ENCODE results near the gene NSRP1.
"Not testable (repeated sequence)": the region's sequence is repeated elsewhere in the genome, so short reads cannot be mapped to it uniquely, and the experiment has no call there.

The NSRP1 gene

DNA sequence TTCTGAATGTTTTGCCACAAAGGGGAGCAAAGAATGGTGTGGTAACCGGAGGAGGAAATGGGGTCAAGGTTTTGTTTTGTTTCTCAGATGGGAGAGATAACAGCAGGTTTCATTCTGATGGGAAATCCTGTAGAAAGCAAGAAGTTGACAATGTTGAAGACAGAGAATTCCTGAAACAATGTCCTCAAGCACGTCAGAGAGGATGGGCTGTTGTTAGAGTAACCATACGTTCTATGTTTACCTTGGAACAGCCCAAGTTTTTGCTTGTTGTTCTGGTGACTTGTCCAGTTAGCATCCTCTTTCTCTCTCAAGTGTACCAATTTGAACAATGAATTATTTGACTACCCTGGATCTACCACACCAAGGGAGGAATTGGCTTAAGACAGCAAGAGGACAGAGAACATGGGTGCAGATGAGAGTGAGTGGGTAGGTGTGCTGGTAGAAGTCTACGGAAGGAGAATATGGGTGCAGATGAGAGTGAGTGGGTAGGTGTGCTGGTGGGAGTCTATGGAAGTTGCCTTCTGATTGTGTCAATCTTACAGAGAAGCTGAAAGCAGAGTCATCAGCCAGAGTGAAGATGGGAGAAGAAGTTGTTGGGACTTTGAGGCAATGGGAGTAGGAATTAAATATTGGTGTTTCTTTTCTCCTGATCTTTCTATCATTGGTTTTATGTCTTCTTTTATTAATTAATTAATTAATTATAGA, 14.8 kb upstream of the NSRP1 start:
- Mint-ChIP-seq H3K4me3 (no peak overlapping the region), H3K9me3 (no peaks in the 10 kb centered on the region), H3K27me3 (peaks cover 7% of the 10 kb centered on the region), H3K36me3 (ENCODE audit: low read depth) (no peaks in the 10 kb centered on the region), H3K27ac (no peak overlapping the region), H3K4me1 (peaks cover 5% of the 10 kb centered on the region)
- DNase-seq (no peak), ATAC-seq (no peak)

DNA sequence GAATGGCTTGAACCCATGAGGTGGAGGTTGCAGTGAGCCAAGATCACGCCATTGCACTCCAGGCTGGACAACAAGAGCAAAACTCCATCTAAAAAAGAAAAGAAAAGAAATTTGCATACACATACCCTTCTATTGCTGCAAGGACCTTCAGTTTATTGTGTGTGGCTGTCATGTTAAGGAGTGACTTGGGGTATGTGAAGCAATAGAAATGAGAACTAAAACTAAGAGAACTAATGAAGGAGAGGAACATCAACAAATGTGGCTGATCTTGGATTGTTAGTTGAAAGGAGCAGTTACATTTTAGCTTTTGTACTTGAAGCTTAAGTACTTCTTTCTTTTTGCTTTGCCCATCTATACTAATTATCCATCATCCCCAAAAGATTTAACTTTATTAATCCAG, 12.7 kb upstream of the NSRP1 start:
- Mint-ChIP-seq H3K36me3 (ENCODE audit: low read depth) (no peaks in the 10 kb centered on the region), H3K27ac (no peak overlapping the region), H3K4me3 (no peak overlapping the region), H3K27me3 (peaks cover 9% of the 10 kb centered on the region), H3K9me3 (no peaks in the 10 kb centered on the region), H3K4me1 (peaks cover 5% of the 10 kb centered on the region)
- no peak for DNase-seq
- no peak for ATAC-seq

DNA sequence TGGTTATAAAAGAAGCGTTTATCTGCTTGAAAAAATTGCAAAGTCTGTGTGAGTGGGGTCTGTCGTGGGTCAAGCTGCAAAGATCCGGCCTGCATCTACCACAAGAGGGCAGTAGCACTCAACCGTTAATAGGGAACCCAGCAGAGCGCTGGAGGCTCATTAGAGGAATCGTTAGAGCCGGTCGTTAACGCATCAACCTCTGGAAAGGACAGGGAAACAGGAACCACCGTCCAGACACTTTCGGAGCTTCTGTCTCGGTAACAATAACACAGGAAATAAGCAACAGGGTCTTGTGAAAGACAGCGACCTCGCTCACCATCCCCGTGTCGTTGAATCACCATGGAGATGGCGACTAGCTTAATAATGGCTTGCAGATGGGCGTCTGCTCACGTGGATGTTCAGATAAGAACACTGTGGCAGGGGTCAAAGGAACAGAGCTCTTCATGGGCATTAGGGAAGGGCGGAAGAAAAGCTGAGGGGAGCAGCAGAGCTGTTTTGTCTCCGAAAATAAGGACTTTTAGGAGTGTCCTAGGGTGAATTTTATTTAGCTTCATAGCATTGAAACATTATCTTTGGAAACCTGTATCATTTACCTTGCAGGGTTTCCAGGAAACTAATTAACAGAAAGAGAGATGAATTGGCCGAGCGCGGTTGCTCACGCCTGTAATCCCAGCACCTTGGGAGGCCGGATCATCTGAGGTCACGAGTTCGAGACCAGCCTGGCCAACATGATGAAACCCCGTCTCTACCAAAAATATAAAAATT, 11.9 kb upstream of the NSRP1 start:
- DNase-seq (peak; percentile 73), ATAC-seq (peak; percentile 95)
- Mint-ChIP-seq H3K4me1 (peaks cover 5% of the 10 kb centered on the region), H3K27ac (no peak overlapping the region), H3K36me3 (ENCODE audit: low read depth) (no peaks in the 10 kb centered on the region), H3K27me3 (peaks cover 11% of the 10 kb centered on the region), H3K4me3 (peak overlapping the region; percentile 78), H3K9me3 (no peaks in the 10 kb centered on the region)

DNA sequence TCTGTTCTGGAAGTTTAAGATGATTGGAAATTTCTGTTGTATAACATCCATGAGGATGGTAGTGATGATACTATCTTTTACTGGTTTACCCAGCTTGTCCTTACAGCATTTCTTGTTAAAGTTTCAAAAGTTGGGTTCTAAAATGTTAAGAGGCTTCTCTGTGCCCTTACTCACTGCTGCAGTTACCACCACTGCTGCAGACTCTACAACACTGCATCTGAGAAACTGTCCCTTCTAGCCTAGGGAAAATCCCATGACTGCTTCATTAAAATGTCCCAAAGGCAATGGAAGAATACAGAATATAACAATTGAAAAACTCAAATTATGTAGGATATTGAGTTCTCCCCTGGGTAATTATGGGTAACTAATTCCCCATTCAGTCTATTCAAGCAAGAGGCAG, 3.8 kb upstream of the NSRP1 start:
- H3K4me3 Mint-ChIP-seq = no peak overlapping the region
- ATAC-seq = peak; percentile 59

DNA sequence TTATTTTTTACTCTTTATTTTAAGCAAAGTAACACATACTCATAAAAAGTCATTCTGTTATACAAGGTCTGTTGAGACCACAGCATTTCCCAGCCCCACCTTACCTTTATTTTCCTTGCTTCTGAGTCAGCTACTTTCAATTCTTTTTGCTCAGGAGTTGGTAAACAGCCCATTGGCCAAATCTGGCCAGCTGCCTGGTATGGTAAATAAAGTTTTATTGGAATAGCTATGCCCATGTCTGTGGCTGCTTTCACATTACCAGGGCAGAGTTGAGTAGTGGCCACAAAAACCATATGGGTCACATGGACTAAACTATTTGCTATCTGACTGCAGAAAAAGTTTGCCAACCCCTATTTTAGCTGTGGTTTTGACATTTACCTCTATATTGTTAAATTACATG, 3.4 kb upstream of the NSRP1 start:
- H3K4me3 Mint-ChIP-seq = no peak overlapping the region
- H3K4me1 Mint-ChIP-seq = peaks cover 32% of the 10 kb centered on the region
- DNase-seq (peak; percentile 9), ATAC-seq (peak; percentile 50)
- no peaks in the 10 kb centered on the region for H3K9me3 Mint-ChIP-seq
- peak overlapping the region; percentile 55 for H3K27ac Mint-ChIP-seq
- peaks cover 7% of the 10 kb centered on the region for H3K27me3 Mint-ChIP-seq
- H3K36me3 Mint-ChIP-seq (ENCODE audit: low read depth) = peaks cover 12% of the 10 kb centered on the region

More for the DNA sequence above, 3.8 kb upstream of the NSRP1 start:
- Mint-ChIP-seq H3K36me3 (ENCODE audit: low read depth) (peaks cover 8% of the 10 kb centered on the region), H3K27ac (peak overlapping the region; percentile 55), H3K4me1 (peaks cover 28% of the 10 kb centered on the region), H3K9me3 (no peaks in the 10 kb centered on the region), H3K27me3 (peaks cover 7% of the 10 kb centered on the region)
- DNase-seq = no peak

- H3K4me1 Mint-ChIP-seq = peaks cover 58% of the 10 kb centered on the region
- H3K27me3 Mint-ChIP-seq = no peaks in the 10 kb centered on the region
- peak overlapping the region; percentile 99 for H3K4me3 Mint-ChIP-seq
- H3K9me3 Mint-ChIP-seq = no peaks in the 10 kb centered on the region
- ATAC-seq = no peak
- H3K27ac Mint-ChIP-seq = peak overlapping the region; percentile 100
- no peak for DNase-seq
- peaks cover 33% of the 10 kb centered on the region for H3K36me3 Mint-ChIP-seq (ENCODE audit: low read depth)
These were observed 313 bp upstream of the NSRP1 start for GRCh38 chr17:30116345-30116660.

DNA sequence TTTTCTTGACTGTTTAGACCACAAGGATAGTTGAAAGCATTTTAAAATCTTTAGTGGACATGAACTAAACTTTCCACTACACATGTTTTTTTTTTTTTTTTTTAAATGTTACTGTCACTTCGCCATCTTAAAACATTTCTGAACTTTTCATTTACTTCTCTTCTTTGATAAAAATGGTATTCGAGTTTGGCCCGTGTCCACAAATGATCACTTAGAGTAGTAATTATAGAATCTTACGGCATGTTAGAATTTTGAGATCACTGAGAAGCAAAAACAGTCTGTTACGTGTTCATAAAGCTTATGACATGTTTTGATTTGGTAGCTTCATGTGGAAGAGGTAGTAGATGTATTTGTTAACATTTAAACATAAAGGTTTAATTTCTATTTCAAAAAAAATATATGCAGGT, 1.1 kb downstream of the NSRP1 start:
- peaks cover 42% of the 10 kb centered on the region for H3K36me3 Mint-ChIP-seq (ENCODE audit: low read depth)
- H3K27me3 Mint-ChIP-seq = no peaks in the 10 kb centered on the region
- H3K4me3 Mint-ChIP-seq = peak overlapping the region; percentile 99
- ATAC-seq (no peak), DNase-seq (no peak)
- peaks cover 63% of the 10 kb centered on the region for H3K4me1 Mint-ChIP-seq
- no peaks in the 10 kb centered on the region for H3K9me3 Mint-ChIP-seq
- peak overlapping the region; percentile 100 for H3K27ac Mint-ChIP-seq

DNA sequence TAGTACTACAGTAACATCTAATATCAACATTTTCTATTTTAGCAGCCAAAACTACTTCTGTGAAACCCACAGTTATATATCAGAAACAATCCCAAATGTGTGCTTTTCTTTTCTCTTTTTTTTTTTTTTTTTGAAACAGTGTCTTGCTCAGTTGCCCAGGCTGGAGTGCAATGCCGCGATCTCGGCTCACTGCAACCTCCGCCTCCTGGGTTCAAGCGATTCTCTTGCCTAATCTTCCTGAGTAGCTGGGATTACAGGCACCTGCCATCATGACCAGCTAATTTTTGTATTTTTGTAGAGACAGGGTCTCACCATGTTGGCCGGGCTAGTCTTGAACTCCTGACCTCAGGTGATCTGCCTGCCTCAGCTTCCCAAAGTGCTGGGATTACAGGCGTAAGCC, 2.0 kb downstream of the NSRP1 start:
- peaks cover 55% of the 10 kb centered on the region for H3K4me1 Mint-ChIP-seq
- H3K36me3 Mint-ChIP-seq (ENCODE audit: low read depth) = peaks cover 45% of the 10 kb centered on the region
- not testable (repeated sequence) for H3K27me3 Mint-ChIP-seq, DNase-seq, ATAC-seq, H3K9me3 Mint-ChIP-seq
- peak overlapping the region; percentile 100 for H3K27ac Mint-ChIP-seq
- H3K4me3 Mint-ChIP-seq = peak overlapping the region; percentile 99

GRCh38 chr17:30124273-30124796, 7.7 kb downstream of the NSRP1 start:
- Mint-ChIP-seq H3K36me3 (ENCODE audit: low read depth) (peaks cover 42% of the 10 kb centered on the region), H3K4me1 (peaks cover 46% of the 10 kb centered on the region), H3K4me3 (no peak overlapping the region), H3K9me3 (no peaks in the 10 kb centered on the region), H3K27me3 (no peaks in the 10 kb centered on the region), H3K27ac (no peak overlapping the region)
- ATAC-seq = no peak
- DNase-seq = no peak

DNA sequence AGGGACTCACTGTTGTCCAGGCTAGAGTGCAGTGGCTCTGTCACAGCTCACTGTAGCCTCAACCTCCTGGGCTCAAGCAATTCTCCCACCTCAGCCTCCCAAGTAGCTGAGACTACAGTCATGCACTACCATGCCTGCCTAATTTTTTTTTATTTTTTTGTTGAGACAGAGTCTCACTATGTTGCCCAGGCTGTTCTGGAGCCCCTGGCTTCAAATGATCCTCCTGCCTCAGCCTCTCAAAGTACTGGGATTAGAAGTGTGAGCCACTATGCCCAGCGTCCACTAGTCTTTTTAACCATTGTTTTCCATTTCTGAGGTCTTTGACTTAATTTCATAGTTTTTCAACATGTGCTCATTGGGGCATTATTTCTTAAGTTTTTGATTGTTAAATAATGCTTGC, 13.5 kb downstream of the NSRP1 start:
- no peak for DNase-seq
- Mint-ChIP-seq H3K9me3 (no peaks in the 10 kb centered on the region), H3K27me3 (no peaks in the 10 kb centered on the region), H3K4me1 (peaks cover 15% of the 10 kb centered on the region), H3K36me3 (ENCODE audit: low read depth) (peaks cover 44% of the 10 kb centered on the region), H3K4me3 (no peak overlapping the region), H3K27ac (no peak overlapping the region)
- ATAC-seq = no peak

- Mint-ChIP-seq H3K4me3 (no peak overlapping the region), H3K4me1 (peaks cover 9% of the 10 kb centered on the region), H3K27ac (no peak overlapping the region), H3K9me3 (no peaks in the 10 kb centered on the region), H3K27me3 (no peaks in the 10 kb centered on the region), H3K36me3 (ENCODE audit: low read depth) (peaks cover 39% of the 10 kb centered on the region)
- ATAC-seq (no peak), DNase-seq (no peak)
These were observed 16.0 kb downstream of the NSRP1 start for GRCh38 chr17:30132615-30133014.

- peaks cover 13% of the 10 kb centered on the region for H3K4me1 Mint-ChIP-seq
- no peak overlapping the region for H3K4me3 Mint-ChIP-seq
- no peak overlapping the region for H3K27ac Mint-ChIP-seq
- H3K27me3 Mint-ChIP-seq = no peaks in the 10 kb centered on the region
- DNase-seq = no peak
- peaks cover 43% of the 10 kb centered on the region for H3K36me3 Mint-ChIP-seq (ENCODE audit: low read depth)
- H3K9me3 Mint-ChIP-seq = no peaks in the 10 kb centered on the region
- ATAC-seq = no peak
These were observed 16.6 kb downstream of the NSRP1 start for GRCh38 chr17:30133197-30133596.

DNA sequence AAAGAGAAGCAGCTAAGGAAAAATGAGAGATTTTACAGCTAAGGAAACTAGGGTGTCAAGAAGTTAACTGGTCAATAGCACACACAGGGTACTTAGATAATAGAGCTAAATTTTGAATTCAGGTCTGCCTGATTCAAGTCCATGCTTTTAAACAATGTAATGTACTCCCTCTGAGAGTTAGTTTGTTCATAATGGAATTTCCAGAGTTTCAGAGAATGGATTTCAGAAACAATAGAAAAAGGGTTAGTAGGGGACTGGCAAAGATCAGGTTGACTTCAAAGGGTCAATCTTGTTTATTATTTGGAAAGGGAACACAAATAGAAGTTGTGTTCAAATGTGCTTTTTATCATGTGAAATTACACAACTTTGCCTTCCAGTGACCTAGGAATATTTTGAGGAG, 17.9 kb downstream of the NSRP1 start:
- H3K4me3 Mint-ChIP-seq = no peak overlapping the region
- no peaks in the 10 kb centered on the region for H3K27me3 Mint-ChIP-seq
- H3K36me3 Mint-ChIP-seq (ENCODE audit: low read depth) = peaks cover 49% of the 10 kb centered on the region
- H3K9me3 Mint-ChIP-seq = no peaks in the 10 kb centered on the region
- no peak overlapping the region for H3K27ac Mint-ChIP-seq
- ATAC-seq (no peak), DNase-seq (no peak)
- H3K4me1 Mint-ChIP-seq = peaks cover 13% of the 10 kb centered on the region

- no peaks in the 10 kb centered on the region for H3K9me3 Mint-ChIP-seq
- DNase-seq (no peak), ATAC-seq (no peak)
- H3K27me3 Mint-ChIP-seq = no peaks in the 10 kb centered on the region
- H3K4me3 Mint-ChIP-seq = no peak overlapping the region
- peaks cover 15% of the 10 kb centered on the region for H3K4me1 Mint-ChIP-seq
- no peak overlapping the region for H3K27ac Mint-ChIP-seq
- H3K36me3 Mint-ChIP-seq (ENCODE audit: low read depth) = peaks cover 43% of the 10 kb centered on the region
These were observed 20.5 kb downstream of the NSRP1 start for GRCh38 chr17:30137158-30137557.

DNA sequence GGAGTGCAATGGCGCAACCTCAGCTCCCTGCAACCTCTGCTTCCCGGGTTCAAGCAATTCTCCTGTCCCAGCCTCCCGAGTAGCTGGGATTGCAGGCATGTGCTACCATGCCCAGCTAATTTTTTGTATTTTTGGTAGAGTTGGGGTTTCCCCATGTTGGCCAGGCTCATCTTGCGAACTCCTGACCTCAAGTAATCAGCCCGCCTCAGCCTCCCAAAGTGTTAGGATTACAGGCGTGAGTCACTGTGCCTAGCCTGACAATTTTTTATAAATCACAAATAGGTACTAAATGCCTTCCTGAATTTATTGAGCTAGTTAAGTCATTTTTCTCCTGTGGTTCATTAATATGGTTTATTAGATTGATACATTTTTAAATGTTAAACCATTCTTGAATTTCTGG, 31.2 kb downstream of the NSRP1 start:
- peak; percentile 17 for DNase-seq
- H3K9me3 Mint-ChIP-seq, H3K27me3 Mint-ChIP-seq, H3K4me3 Mint-ChIP-seq, ATAC-seq, H3K27ac Mint-ChIP-seq: not testable (repeated sequence)
- peaks cover 19% of the 10 kb centered on the region for H3K4me1 Mint-ChIP-seq
- peaks cover 18% of the 10 kb centered on the region for H3K36me3 Mint-ChIP-seq (ENCODE audit: low read depth)

All from activated naive CD8-positive, alpha-beta T cell treated with anti-CD3 and anti-CD28 coated beads, Interleukin-2, amount 50 U/mL, for 24 hours (primary cell).